ENCODE measurements around the gene UPK3BL1.
"Not testable (repeated sequence)": the region's sequence is repeated elsewhere in the genome, so short reads cannot be mapped to it uniquely, and the experiment has no call there.

The UPK3BL1 gene, protein sequence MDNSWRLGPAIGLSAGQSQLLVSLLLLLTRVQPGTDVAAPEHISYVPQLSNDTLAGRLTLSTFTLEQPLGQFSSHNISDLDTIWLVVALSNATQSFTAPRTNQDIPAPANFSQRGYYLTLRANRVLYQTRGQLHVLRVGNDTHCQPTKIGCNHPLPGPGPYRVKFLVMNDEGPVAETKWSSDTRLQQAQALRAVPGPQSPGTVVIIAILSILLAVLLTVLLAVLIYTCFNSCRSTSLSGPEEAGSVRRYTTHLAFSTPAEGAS

DNA sequence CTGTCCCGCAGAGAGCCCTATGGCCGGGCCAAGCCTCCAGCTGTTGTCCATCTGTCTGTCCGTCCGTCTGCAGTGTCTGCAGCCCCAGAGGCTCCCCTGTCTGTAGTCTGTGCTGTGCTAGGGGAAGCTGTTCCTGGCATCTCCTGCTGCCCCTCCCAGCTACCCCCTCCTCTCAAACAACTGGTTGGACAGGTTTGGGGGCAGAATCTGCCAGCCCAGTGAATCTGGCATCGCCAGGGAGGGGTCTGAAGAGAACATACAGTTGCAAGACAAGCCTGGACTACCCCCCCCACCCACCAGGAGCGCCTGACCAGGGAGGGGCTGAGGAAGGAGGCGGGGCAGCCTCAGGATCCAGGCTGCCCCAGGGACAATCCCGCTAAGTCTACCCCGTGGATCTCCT, at the start of gene UPK3BL1:
Gene UPK3BL1, minus strand, starts transcription at position 101 of the 400 bp plus-strand sequence. Its CDS starts 50 bp downstream, at position 51.
- not testable (repeated sequence) for DNase-seq (ENCODE audit: low read depth)

DNA sequence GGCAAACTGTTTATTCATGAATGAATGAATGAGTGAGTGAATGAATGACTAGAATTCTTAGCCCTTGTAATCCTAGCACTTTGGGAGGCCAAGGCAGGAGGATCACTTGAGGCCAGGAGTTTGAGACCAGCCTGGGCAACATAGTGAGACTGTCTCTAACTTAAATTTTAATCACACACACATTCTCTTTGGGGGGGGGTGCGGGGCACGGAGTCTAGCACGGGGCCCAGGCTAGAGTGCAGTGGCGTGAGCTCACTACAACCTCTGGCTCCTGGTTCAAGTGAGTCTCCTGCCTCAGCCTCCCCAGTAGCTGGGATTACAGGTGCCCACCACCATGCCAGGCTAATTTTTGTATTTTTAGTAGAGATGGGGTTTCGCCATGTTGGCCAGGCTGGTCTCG, 48.0 kb upstream of the UPK3BL1 start:
- not testable (repeated sequence) for DNase-seq (ENCODE audit: low read depth)

DNA sequence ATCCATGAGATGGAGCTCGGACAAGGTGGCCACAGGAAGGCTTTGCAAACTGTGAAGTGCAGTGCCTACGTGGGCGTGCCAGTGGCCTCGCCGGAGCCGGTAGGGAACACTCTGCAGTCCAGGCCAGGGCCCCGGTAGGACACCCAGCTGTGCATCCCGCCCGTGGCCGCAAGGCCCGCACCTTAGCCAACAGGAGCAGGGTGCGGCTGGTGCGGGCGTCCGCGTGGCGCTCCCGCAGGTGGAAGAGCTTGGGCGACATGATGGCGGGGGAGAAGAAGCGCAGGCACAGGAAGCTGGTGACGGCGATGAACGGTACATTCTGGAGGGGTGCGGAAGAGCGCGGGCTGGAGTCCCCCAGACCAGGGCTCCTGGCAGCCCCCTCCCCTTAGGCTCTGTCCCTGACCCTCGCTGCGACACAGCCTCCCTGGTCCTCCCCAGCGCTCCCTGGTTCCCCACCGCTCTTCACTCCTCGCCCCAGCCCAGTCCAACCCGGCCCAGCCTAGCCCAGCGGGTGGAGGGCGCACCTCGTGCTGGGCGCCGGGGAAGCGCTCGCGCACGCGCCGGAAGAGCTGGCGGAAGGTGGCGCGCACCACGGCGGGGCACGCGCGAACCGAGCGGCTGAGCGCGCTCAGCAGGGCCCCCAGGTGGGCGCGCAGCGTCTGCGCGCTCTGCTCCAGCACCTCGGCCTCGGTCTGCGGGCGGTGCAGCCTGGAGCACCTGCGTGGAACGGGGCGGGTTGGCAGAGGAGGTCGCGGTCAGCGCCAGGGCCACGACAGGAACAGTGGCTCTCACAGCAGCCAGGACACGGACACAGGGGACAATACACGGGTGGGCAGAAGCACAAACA, 47.1 kb upstream of the UPK3BL1 start:
- not testable (repeated sequence) for DNase-seq (ENCODE audit: low read depth)

DNA sequence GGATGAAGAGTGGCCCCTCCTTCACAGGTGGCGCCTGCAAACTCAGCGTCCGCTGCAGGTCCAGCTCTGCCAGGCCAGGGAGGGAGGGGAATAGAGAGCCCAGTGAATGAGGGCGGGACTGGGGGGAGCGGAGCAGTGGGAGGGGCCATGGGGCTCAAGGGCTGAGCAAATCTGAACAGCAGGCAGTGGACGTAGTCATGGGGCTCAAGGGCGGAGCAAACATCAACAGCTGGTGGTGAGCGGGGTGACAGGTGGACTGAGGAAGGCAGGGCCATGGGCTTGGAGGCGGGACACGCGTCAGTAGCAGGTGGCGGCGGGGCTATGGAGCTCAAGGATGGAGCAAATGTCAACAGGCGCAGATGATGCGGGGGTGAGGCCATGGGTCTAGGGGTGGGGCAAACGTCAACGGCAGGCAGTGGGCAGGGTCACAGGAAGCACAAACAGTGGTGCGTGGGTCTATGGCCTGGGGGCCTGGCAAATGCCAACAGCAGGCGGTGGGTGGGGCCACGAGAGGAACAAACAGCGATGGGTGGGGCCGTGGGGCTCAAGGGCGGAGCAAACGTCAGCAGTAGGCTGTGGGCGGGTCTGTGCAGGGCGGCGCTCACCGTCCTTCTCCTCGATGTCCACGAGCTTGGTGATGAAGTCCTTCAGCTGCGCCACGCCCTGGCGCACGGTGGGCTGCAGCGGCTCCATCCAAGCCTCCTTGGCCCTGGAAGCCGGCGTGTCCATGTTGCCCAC, 45.9 kb upstream of the UPK3BL1 start:
- DNase-seq (ENCODE audit: low read depth) = not testable (repeated sequence)

DNA sequence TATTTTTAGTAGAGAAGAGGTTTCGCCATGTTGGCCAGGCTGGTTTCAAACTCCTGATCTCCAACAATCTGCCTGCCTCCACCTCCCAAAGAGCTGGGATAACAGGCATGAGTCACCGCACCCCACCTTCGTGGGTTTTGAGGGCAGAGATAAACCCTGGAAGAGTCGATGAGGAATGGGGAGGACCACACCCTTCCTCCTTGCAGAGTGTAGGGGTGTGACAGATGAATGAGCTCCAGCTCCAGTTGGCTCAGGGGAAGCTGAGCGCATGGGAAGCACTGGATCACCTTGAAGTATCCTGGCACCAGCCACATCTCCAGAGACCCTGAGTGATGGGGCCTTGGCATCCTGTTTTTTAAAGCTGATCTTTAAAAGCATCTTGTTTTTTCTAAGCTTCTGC, 40.0 kb upstream of the UPK3BL1 start:
- not testable (repeated sequence) for DNase-seq (ENCODE audit: low read depth)

DNA sequence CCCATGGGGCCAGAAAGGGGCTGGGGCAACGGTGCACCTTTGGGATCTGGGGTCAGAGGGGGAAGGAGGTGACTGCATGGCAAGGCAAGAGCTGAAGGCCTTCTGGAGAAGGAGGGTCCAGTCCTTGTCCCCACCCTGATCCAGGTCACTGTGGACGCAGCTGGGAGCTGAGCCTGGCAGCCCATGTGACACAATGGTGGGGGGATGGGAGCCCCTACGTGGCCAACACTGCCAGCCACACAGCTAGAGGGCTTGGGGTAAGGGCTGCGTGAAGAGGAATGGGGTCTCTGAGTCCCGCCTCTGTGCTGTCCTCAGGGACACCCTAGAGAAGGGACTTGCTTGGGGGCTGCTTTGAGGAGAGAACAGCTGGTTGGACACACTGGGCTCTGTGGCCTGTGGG, 38.2 kb upstream of the UPK3BL1 start:
- DNase-seq (ENCODE audit: low read depth) = not testable (repeated sequence)

DNA sequence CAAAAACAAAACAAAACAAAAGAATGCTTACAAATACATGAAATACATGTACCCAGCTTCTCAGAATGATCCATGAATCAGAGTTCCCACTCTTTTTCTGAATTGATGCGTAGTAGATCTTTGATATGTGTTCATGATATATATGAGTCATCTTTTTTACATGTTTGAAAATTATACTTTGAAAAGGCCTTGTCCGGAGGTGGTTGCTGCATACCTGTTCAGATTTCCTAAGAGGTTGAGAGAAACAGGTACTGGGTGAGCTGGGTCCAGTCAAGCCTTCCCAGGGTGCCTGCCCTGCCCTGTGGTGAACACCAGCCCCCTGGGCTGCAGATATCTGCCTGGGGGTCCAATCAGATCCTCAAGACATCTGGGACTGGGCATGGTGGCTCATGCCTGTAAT, 33.0 kb upstream of the UPK3BL1 start:
- not testable (repeated sequence) for DNase-seq (ENCODE audit: low read depth)

DNA sequence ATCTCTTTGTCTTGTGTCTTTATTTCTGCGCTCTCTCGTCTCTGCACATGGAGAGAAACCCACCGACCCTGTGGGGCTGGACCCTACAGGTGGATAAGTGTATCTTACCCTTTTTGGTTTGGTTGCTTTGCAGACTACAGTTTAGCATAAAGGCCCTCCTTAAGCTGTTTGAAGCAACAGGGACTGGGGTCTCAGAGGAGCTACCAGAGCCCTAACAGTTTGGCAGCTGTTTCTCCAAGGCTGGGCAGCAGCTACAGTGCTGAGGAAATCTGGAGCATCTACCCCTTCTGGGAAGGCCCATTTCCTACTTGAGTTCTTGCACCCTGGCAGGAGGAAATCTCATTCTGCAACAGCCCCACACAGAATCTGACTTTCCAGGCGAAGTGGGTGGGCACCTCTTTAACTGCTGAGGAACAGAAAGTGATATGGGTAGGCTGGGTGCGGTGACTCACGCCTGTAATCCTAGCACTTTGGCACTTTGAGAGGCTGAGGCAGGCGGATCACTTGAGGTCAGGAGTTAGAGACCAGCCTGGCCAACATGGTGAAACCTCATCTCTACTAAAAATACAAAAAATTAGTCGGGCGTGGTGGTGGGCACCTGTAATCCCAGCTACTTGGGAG, 31.0 kb upstream of the UPK3BL1 start:
- not testable (repeated sequence) for DNase-seq (ENCODE audit: low read depth)

DNA sequence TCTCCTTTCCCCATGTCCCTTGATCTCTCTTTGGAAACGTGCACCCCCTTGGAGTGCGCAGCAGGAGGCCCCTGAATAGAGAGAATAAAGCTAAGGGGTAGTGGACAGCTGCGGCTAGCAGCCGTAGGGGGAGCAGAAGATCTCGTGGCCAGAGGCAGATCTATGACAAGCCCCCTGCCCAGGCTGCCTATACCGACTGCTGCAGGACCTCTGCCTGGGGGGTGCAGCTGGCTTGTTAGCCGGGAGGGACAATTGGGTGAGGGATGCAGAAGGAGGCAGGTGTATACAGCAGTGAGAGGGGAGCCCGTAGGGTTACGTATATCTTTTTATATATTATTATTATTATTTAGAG, 29.3 kb upstream of the UPK3BL1 start:
- DNase-seq (ENCODE audit: low read depth) = not testable (repeated sequence)

DNA sequence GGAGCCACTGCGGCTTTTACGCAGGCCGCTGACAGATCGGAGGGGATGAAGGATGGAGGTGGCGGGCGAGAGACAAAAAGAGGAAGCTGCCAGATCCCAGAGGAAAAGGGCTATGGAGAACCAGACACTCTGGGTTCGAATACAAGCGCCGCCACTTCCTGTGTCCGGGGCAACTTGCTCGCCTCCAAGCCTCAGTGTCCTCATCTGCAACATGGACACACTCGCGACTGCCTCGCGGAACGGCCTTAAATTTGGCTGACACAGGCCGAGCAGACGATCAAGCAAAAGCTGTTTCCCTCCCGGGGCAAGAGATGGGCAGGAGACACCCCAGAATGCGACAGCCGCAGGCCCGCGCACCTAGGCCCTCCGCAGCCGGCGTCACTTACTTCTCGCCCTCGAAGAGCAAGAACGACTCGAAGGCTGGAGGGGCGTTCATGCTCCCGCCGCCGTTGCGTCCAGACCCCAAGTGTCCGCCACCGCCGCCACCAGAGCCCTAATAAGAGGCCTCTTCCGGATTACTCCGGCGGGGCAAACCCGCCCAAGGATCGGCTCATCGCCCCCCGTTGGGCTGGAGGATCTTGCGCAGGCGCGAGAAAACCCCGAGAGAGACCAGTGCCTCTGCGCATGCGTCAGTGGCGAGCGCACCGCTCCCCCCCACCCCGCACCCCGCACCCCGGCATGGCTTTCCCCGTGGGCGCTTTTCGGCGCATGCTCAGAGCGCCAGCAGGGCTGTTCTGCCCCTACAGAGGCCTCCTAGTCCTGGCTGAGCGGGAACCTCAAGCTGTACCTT, 28.8 kb upstream of the UPK3BL1 start, which contains the start of gene POLR2J2:
Gene POLR2J2, minus strand, starts transcription at position 498 of the 790 bp plus-strand sequence. Its CDS starts 62 bp downstream, at position 436.
- peak; percentile 90 for DNase-seq (ENCODE audit: low read depth)

DNA sequence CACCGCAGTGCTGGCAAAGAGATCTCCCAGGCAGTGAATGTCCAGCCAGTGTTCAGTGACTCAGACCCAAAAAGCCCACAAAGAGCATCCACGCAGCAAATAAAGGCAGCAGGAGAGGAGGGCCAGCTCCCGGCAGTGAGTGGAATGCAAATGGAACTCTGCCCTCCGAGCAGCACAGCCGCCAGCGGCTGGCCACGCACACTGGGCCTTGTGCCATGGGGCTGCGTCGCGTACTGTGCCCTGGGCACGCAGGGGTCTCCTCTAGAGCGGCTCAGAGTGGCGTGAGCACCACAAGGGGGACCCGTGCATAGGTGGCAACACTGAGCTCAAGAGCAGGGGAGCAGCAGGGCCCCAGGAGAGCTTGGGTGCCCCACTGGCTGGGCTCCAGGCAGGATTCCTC, 24.9 kb upstream of the UPK3BL1 start:
- not testable (repeated sequence) for DNase-seq (ENCODE audit: low read depth)

DNA sequence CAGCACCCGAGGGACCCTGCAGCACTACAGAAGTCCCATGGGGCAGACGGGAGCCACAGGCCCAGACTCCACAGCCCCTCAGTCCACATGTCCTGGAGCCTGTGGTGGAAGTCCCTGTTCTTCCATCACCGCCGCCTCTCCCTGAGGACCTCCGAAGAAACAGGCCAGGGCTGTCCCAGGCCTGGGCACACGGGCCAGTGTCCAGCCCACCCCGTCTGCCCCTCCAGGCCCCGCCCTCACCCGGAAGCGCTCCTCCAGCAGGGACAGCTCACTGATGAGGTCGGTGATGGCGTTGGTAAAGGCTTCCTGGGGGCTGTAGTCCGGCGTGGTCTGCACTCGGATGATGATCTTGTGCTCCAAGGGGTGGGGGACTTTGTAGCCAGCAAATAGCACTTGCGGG, 24.3 kb upstream of the UPK3BL1 start:
- not testable (repeated sequence) for DNase-seq (ENCODE audit: low read depth)

DNA sequence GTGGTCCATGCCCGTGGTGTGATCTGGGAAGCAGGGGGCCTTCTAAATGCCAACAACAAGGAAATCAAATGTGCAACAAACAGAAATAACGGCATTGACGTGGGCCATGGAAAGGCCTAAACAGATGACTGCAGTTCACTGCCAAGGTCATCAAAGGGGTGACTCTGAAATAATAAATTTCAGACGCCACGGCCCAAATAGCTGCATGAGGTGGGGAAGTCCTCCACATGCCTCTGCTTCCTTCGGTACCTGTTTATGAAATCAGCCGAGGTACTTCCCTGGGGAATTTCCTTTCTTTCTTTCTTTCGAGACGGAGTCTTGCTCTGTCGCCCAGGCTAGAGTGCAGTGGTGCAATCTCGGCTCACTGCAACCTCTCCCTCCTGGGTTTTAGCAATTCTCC, 22.2 kb upstream of the UPK3BL1 start:
- DNase-seq (ENCODE audit: low read depth) = not testable (repeated sequence)

DNA sequence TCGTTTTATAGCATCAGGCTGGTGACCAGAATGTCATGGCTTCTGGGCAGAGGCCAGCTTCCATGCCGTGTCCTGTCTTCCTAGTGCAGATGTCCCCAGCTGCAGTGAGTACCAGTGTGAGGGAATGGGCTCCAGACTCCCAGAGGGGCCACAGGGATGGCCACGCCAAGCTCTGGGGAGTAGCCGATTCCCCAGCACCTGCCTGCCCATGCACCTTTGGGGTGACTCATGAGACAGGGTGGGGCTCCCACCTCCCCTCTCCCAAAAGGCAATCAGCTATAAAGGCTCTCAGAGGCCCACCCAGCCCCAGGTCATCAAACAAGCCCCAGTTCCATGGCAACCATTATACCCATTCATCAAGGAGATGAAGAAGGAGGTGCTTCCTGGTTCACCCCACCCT, 7.3 kb upstream of the UPK3BL1 start, which contains the start of gene SPDYE2B:
Gene SPDYE2B, plus strand, starts transcription at position 396 of the 400 bp plus-strand sequence. CDS start 2,030 bp downstream, outside the sequence.
- DNase-seq (ENCODE audit: low read depth) = not testable (repeated sequence)

DNA sequence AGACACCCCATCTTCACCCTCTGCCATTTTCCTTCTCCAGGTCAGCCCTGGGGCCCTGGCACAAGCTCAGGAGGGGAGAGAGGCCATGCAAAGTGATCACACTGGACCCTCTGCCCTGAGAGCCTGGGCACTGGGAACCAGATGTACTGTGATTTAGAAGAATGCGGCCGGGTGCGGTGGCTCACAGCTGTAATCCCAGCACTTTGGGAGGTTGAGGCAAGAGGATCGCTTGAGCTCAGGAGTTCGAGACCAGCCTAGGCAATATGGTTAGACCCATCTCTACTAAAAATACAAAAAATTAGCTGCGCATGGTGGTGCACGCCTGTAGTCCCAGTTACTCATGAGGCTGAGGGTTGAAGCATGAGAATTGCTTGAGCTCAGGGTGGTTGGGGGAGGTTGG, 5.2 kb upstream of the UPK3BL1 start:
- not testable (repeated sequence) for DNase-seq (ENCODE audit: low read depth)

DNA sequence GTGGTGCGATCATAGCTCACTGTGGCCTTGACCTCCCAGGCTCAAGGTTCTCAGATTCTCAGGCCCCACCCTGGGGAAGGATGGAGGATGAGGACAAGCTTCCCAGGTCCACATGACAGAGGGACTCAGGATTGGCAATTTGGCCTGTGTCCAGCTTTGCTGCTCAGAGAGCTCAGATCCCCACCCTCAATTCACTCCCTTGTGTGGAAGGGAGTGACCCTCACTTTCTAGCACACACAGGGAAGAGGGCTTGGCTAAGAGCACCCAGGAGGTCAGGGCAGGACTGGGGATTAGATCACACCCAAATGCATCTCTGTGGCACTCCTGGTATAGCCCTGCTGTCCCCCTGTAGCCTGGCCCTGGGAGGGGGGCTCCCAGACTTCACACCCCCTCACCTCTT, 813 bp upstream of the UPK3BL1 start:
- not testable (repeated sequence) for DNase-seq (ENCODE audit: low read depth)

DNA sequence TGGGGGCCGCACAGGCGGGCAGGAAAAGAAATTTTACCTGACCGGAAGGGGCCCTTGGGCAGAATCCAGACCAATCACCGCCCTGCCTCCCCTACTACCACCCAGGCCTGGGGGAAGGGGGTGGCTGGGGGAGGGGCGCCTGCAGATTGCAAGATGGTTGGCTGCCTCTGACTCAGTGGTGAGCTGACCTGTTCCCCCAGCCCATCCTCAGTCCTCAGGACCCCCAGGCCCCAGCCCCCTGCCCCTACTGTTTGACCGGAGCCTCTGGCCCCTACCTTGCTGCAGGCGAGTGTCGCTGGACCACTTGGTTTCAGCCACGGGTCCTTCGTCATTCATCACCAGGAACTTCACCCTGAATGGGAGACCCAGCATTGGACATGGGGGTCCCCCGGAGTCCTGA, 3.7 kb downstream of the UPK3BL1 start:
- DNase-seq (ENCODE audit: low read depth) = peak; percentile 0

DNA sequence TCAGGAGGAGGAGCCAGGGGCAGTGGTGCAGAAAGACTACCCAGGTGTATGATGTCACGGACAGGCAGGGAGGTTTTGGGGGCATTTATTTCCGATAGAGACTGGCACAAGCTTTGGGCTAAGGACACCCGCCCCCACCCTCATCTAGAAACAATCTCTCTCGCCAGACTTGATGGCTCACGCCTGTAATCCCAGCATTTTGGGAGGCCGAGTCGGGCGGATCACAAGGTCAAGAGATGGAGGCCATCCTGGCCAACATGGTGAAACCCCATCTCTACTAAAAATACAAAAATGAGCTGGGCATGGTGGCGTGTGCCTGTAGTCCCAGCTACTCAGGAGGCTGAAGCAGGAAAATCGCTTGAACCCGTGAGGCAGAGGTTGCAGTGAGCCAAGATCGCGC, 5.6 kb downstream of the UPK3BL1 start:
- not testable (repeated sequence) for DNase-seq (ENCODE audit: low read depth)

DNA sequence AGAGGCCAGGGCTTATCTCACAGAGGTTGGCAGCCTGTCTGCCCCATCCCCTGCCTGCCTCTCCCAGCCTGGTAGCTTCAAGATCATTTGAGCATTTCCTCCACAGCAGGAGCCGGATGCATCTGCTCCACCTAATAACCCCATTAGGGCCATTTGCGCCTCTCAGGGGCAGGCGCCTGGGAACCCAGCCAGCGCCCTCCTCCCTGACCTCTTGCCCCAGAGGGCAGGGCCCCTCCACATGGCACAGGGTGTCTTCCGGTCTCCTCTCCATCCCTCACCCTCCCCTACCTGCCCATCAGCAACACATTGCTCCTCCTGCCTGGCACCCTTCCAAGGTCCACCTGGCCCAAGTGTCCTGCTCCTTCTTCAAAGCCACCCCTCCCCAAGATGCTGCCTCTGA, 7.2 kb downstream of the UPK3BL1 start:
- DNase-seq (ENCODE audit: low read depth) = not testable (repeated sequence)

DNA sequence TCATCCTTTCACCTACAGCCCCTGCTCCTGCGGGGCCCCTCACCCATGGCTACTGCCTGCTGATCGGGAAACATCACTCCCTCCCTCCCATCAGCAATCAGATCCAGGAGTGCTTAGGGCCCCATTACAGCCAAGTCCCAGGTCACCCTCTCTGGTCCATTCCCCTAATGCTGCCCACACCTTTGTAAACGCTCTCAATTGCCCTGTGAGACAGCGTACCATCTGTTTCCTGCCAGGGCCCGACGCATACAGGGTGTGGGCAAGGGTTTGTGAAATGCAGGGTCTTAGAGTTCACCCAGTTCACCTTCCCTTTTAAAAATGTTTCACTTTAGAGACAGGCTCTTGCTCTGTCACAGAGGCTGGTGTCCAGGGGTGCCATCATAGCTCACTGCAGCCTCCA, 8.3 kb downstream of the UPK3BL1 start:
- not testable (repeated sequence) for DNase-seq (ENCODE audit: low read depth)

DNA sequence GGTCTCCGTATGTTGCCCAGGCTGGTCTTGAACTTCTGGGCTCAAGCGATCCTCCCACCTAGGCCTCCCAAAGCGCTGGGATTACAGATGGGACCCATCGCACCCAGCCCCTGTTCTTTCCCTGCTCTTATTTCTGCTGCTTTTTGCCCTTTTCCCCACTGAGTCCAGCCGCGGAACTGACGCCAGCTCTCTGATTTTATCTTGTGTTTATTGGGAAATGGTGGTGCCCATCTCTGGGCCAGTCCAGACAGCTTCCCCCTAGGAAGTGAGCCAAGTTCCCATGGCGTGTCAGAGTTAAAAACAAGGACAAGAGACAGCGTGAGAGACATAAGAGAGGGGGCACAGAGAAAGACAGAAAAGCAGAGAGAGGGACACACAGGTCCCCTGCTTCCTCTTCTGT, 12.0 kb downstream of the UPK3BL1 start:
- DNase-seq (ENCODE audit: low read depth) = not testable (repeated sequence)
